Activated CD4-positive, alpha-beta memory T cell treated with anti-CD3 and anti-CD28 coated beads for 36 hours (primary cell): ENCODE measurements around the gene LSM6. TPM values are rescaled to one million over a fixed set of nuclear protein-coding genes. Genes with fewer than 3 reads are reported as not detected.

ENCODE experiments used
- CTCF ChIA-PET: fragments of 350-600 bp; sonication (Branson Sonifier 250); formaldehyde crosslinking; loops from one replicate; lab custom pipeline; 2021; ENCODE audit warnings: antibody characterized with exemption, inconsistent platforms; lab: Charles Lee
- POLR2A ChIA-PET: fragments of 350-600 bp; sonication (Branson Sonifier 250); formaldehyde crosslinking; loops from one replicate; lab custom pipeline; 2021; ENCODE audit warnings: antibody characterized with exemption; lab: Charles Lee
- DNase-seq: peaks from one replicate; pipeline ENCODE4 v3.0.0-alpha.2; 2020
- H3K27ac Mint-ChIP-seq: one replicate; pipeline ENCODE4 v1.8.0; 2021; ENCODE audit warnings: mixed read lengths
- H3K27me3 Mint-ChIP-seq: one replicate; pipeline ENCODE4 v1.8.0; 2021; ENCODE audit warnings: mixed read lengths
- H3K36me3 Mint-ChIP-seq: one replicate; pipeline ENCODE4 v1.8.0; 2021; ENCODE audit warnings: mixed read lengths
- H3K4me1 Mint-ChIP-seq: one replicate; pipeline ENCODE4 v1.8.0; 2021; ENCODE audit warnings: low read depth, mixed read lengths
- H3K4me3 Mint-ChIP-seq: one replicate; pipeline ENCODE4 v1.8.0; 2021; ENCODE audit warnings: mild to moderate bottlenecking, mixed read lengths
- H3K9me3 Mint-ChIP-seq: one replicate; pipeline ENCODE4 v1.8.0; 2021; ENCODE audit warnings: mixed read lengths
- intact Hi-C: fragments of 100-400 bp; cut with micrococcal nuclease; formaldehyde crosslinking; loops from one replicate; pipeline ENCODE4 v1.15.1; 2023
- total RNA-seq, 2 experiments: library from RNA; stranded (reverse); gene quantifications; one replicate each; pipeline ENCODE4 v1.2.3, GENCODE V29; 2021

LSM6 gene
- total RNA-seq = 10 to 100 TPM; 64.2 to 65.5 TPM

- Mint-ChIP-seq H3K36me3 (peaks cover 6% of the 10 kb centered on the region), H3K9me3 (no peaks in the 10 kb centered on the region), H3K4me1 (peaks cover 42% of the 10 kb centered on the region), H3K27me3 (no peaks in the 10 kb centered on the region), H3K4me3 (peak within 1 kb of the TSS; percentile 83), H3K27ac (peak within 1 kb of the TSS; percentile 87)
- CTCF ChIA-PET = no interaction called here
- POLR2A ChIA-PET = no interaction called here
- DNase-seq = peak; percentile 89
- intact Hi-C loops = loop anchor here (1.0 to 10.0 kb wide), 9 partner anchors 43 to 991 kb away; partner anchors contain the start of genes OTUD4, SLC10A7, SMAD1 and ZNF827
Observed at GRCh38 chr4:146175541-146176453, at the start of gene LSM6. Gene LSM6, plus strand, starts transcription at chr4:146175718. Its CDS starts 7,204 bp downstream, at chr4:146182922.

GRCh38 chr4:146132445-146132844 is 43.1 kb upstream of the LSM6 start:
- Mint-ChIP-seq H3K4me3 (no peak overlapping the region), H3K4me1 (peaks cover 17% of the 10 kb centered on the region), H3K27ac (peak overlapping the region; percentile 26), H3K9me3 (no peaks in the 10 kb centered on the region), H3K36me3 (no peaks in the 10 kb centered on the region), H3K27me3 (peaks cover 12% of the 10 kb centered on the region)
- peak; percentile 86 for DNase-seq
- POLR2A ChIA-PET = interaction anchor here (1.0 kb wide), 1 partner anchor 8 kb away, joined by 3 read pairs; no protein-coding TSS in a partner anchor
- intact Hi-C loops = loop anchor here (1.0 to 5.0 kb wide), 6 partner anchors 23 to 390 kb away; partner anchors contain the start of genes LSM6 and SLC10A7
- CTCF ChIA-PET = interaction anchor here (1.7 kb wide), 1 partner anchor 37 kb away, joined by 4 read pairs; no protein-coding TSS in a partner anchor

- H3K36me3 Mint-ChIP-seq = no peaks in the 10 kb centered on the region
- peaks cover 17% of the 10 kb centered on the region for H3K4me1 Mint-ChIP-seq
Observed at GRCh38 chr4:146134761-146135445, 40.6 kb upstream of the LSM6 start.

GRCh38 chr4:146135941-146136340 is 39.6 kb upstream of the LSM6 start:
- no peak for DNase-seq
- intact Hi-C loops = no loop called here
- Mint-ChIP-seq H3K9me3 (no peaks in the 10 kb centered on the region), H3K4me3 (no peak overlapping the region), H3K4me1 (peaks cover 17% of the 10 kb centered on the region), H3K36me3 (no peaks in the 10 kb centered on the region), H3K27me3 (peaks cover 17% of the 10 kb centered on the region), H3K27ac (no peak overlapping the region)
- ChIA-PET POLR2A (no interaction called here), CTCF (no interaction called here)

More at GRCh38 chr4:146134761-146135445, 40.6 kb upstream of the LSM6 start:
- DNase-seq = no peak
- Mint-ChIP-seq H3K27ac (no peak overlapping the region), H3K4me3 (no peak overlapping the region), H3K27me3 (peaks cover 17% of the 10 kb centered on the region), H3K9me3 (no peaks in the 10 kb centered on the region)
- ChIA-PET CTCF (no interaction called here), POLR2A (no interaction called here)
- intact Hi-C loops = loop anchor here (5.0 kb wide), 1 partner anchor 387 kb away; the partner anchor contains the start of gene SLC10A7

- CTCF ChIA-PET = no interaction called here
- intact Hi-C loops = no loop called here
- DNase-seq = no peak
- Mint-ChIP-seq H3K4me1 (no peaks in the 10 kb centered on the region), H3K36me3 (no peaks in the 10 kb centered on the region), H3K27me3 (peaks cover 9% of the 10 kb centered on the region), H3K9me3 (no peaks in the 10 kb centered on the region), H3K27ac (no peak overlapping the region), H3K4me3 (no peak overlapping the region)
- POLR2A ChIA-PET = no interaction called here
Observed at GRCh38 chr4:146142768-146143167, 32.8 kb upstream of the LSM6 start.

GRCh38 chr4:146143888-146144287 is 31.6 kb upstream of the LSM6 start:
- no peak overlapping the region for H3K4me3 Mint-ChIP-seq
- no peaks in the 10 kb centered on the region for H3K4me1 Mint-ChIP-seq
- no peaks in the 10 kb centered on the region for H3K36me3 Mint-ChIP-seq
- no peaks in the 10 kb centered on the region for H3K9me3 Mint-ChIP-seq
- CTCF ChIA-PET = no interaction called here
- no peak overlapping the region for H3K27ac Mint-ChIP-seq
- H3K27me3 Mint-ChIP-seq = peaks cover 9% of the 10 kb centered on the region
- intact Hi-C loops = no loop called here
- DNase-seq = no peak
- POLR2A ChIA-PET = no interaction called here

GRCh38 chr4:146146918-146147317 is 28.6 kb upstream of the LSM6 start:
- peaks cover 4% of the 10 kb centered on the region for H3K27me3 Mint-ChIP-seq
- H3K27ac Mint-ChIP-seq = no peak overlapping the region
- DNase-seq = no peak
- no peak overlapping the region for H3K4me3 Mint-ChIP-seq
- H3K4me1 Mint-ChIP-seq = no peaks in the 10 kb centered on the region
- no peaks in the 10 kb centered on the region for H3K36me3 Mint-ChIP-seq
- intact Hi-C loops = no loop called here
- no peaks in the 10 kb centered on the region for H3K9me3 Mint-ChIP-seq
- POLR2A ChIA-PET = no interaction called here
- CTCF ChIA-PET = no interaction called here

- Mint-ChIP-seq H3K36me3 (no peaks in the 10 kb centered on the region), H3K4me3 (no peak overlapping the region), H3K27ac (no peak overlapping the region), H3K4me1 (no peaks in the 10 kb centered on the region), H3K9me3 (no peaks in the 10 kb centered on the region), H3K27me3 (peaks cover 4% of the 10 kb centered on the region)
- ChIA-PET POLR2A (no interaction called here), CTCF (no interaction called here)
- DNase-seq = no peak
- intact Hi-C loops = no loop called here
Observed at GRCh38 chr4:146148021-146148420, 27.5 kb upstream of the LSM6 start.

GRCh38 chr4:146154057-146154456 is 21.5 kb upstream of the LSM6 start:
- H3K36me3 Mint-ChIP-seq = peaks cover 2% of the 10 kb centered on the region
- ChIA-PET POLR2A (no interaction called here), CTCF (no interaction called here)
- H3K27me3 Mint-ChIP-seq = peaks cover 19% of the 10 kb centered on the region
- no peak for DNase-seq
- no peaks in the 10 kb centered on the region for H3K4me1 Mint-ChIP-seq
- intact Hi-C loops = no loop called here
- H3K9me3 Mint-ChIP-seq = no peaks in the 10 kb centered on the region
- no peak overlapping the region for H3K27ac Mint-ChIP-seq
- H3K4me3 Mint-ChIP-seq = no peak overlapping the region

- Mint-ChIP-seq H3K27ac (no peak overlapping the region), H3K4me3 (no peak overlapping the region), H3K9me3 (no peaks in the 10 kb centered on the region), H3K36me3 (peaks cover 2% of the 10 kb centered on the region), H3K4me1 (peaks cover 8% of the 10 kb centered on the region), H3K27me3 (peaks cover 19% of the 10 kb centered on the region)
- CTCF ChIA-PET = interaction anchor here (1.2 kb wide), 1 partner anchor 60 kb away, joined by 3 read pairs; no protein-coding TSS in a partner anchor
- POLR2A ChIA-PET = no interaction called here
- intact Hi-C loops = loop anchor here (1.0 kb wide), 1 partner anchor 23 kb away; no protein-coding TSS in a partner anchor
- DNase-seq = no peak
Observed at GRCh38 chr4:146155152-146155724, 20.3 kb upstream of the LSM6 start.

- no peak for DNase-seq
- POLR2A ChIA-PET = no interaction called here
- intact Hi-C loops = no loop called here
- Mint-ChIP-seq H3K36me3 (peaks cover 10% of the 10 kb centered on the region), H3K27me3 (peaks cover 26% of the 10 kb centered on the region), H3K27ac (no peak overlapping the region), H3K4me3 (no peak overlapping the region), H3K4me1 (peaks cover 8% of the 10 kb centered on the region), H3K9me3 (peaks cover 14% of the 10 kb centered on the region)
- CTCF ChIA-PET = no interaction called here
Observed at GRCh38 chr4:146158036-146158745, 17.3 kb upstream of the LSM6 start.
